ENCODE measurements around the gene PRKCE. TPM values are rescaled to one million over a fixed set of nuclear protein-coding genes. Genes with fewer than 3 reads are reported as not detected.

PRKCE gene
- total RNA-seq, 1 experiment from 2014 or later = 12.1 TPM

- no peak overlapping the region for H3K27ac Mint-ChIP-seq (ENCODE audit: low read depth, unreplicated experiment)
- ChIA-PET CTCF (no interaction called here), POLR2A (interaction anchor here (0.7 kb wide), 1 partner anchor 667 kb away, joined by 3 read pairs; no protein-coding TSS in a partner anchor)
- BruUV-seq (replicated peaks) = no TSS peak
- TF ChIP-seq CTCF (IDR thresholded peaks at IDR 0.05; ENCODE audit: unreplicated experiment) = no peak
- no peaks in the 10 kb centered on the region for H3K27me3 Mint-ChIP-seq (ENCODE audit: insufficient read depth, unreplicated experiment)
- H3K36me3 Mint-ChIP-seq (ENCODE audit: insufficient read depth, unreplicated experiment) = no peaks in the 10 kb centered on the region
- intact Hi-C loops (cut with micrococcal nuclease) = no loop called here
- no peaks in the 10 kb centered on the region for H3K4me1 Mint-ChIP-seq (ENCODE audit: insufficient read depth, unreplicated experiment)
- H3K9me3 Mint-ChIP-seq (ENCODE audit: unreplicated experiment) = no peaks in the 10 kb centered on the region
- no peak overlapping the region for H3K4me3 Mint-ChIP-seq (ENCODE audit: unreplicated experiment)
- no peak for DNase-seq (ENCODE audit: unreplicated experiment)
Measured at GRCh38 chr2:45707661-45708060, 56.2 kb downstream of the PRKCE start.

GRCh38 chr2:45708501-45708900 is 57.0 kb downstream of the PRKCE start:
- DNase-seq (ENCODE audit: unreplicated experiment) = no peak
- ChIA-PET POLR2A (no interaction called here), CTCF (no interaction called here)
- H3K9me3 Mint-ChIP-seq (ENCODE audit: unreplicated experiment) = no peaks in the 10 kb centered on the region
- no TSS peak for BruUV-seq (replicated peaks)
- no peak overlapping the region for H3K4me3 Mint-ChIP-seq (ENCODE audit: unreplicated experiment)
- H3K4me1 Mint-ChIP-seq (ENCODE audit: insufficient read depth, unreplicated experiment) = no peaks in the 10 kb centered on the region
- TF ChIP-seq CTCF (IDR thresholded peaks at IDR 0.05; ENCODE audit: unreplicated experiment) = no peak
- H3K27ac Mint-ChIP-seq (ENCODE audit: low read depth, unreplicated experiment) = no peak overlapping the region
- intact Hi-C loops (cut with micrococcal nuclease) = no loop called here
- H3K36me3 Mint-ChIP-seq (ENCODE audit: insufficient read depth, unreplicated experiment) = no peaks in the 10 kb centered on the region
- H3K27me3 Mint-ChIP-seq (ENCODE audit: insufficient read depth, unreplicated experiment) = no peaks in the 10 kb centered on the region

- TF ChIP-seq CTCF (IDR thresholded peaks at IDR 0.05; ENCODE audit: unreplicated experiment) = no peak
- ChIA-PET POLR2A (no interaction called here), CTCF (no interaction called here)
- no TSS peak for BruUV-seq (replicated peaks)
- intact Hi-C loops (cut with micrococcal nuclease) = no loop called here
- Mint-ChIP-seq H3K27ac (ENCODE audit: low read depth, unreplicated experiment) (no peak overlapping the region), H3K4me1 (ENCODE audit: insufficient read depth, unreplicated experiment) (no peaks in the 10 kb centered on the region), H3K4me3 (ENCODE audit: unreplicated experiment) (no peak overlapping the region), H3K36me3 (ENCODE audit: insufficient read depth, unreplicated experiment) (no peaks in the 10 kb centered on the region), H3K9me3 (ENCODE audit: unreplicated experiment) (no peaks in the 10 kb centered on the region), H3K27me3 (ENCODE audit: insufficient read depth, unreplicated experiment) (no peaks in the 10 kb centered on the region)
- no peak for DNase-seq (ENCODE audit: unreplicated experiment)
Measured at GRCh38 chr2:45709137-45709536, 57.7 kb downstream of the PRKCE start.

- no peak overlapping the region for H3K4me3 Mint-ChIP-seq (ENCODE audit: unreplicated experiment)
- no peak for TF ChIP-seq CTCF (IDR thresholded peaks at IDR 0.05; ENCODE audit: unreplicated experiment)
- intact Hi-C loops (cut with micrococcal nuclease) = no loop called here
- H3K36me3 Mint-ChIP-seq (ENCODE audit: insufficient read depth, unreplicated experiment) = no peaks in the 10 kb centered on the region
- ChIA-PET CTCF (interaction anchor here (0.5 to 1.3 kb wide), 3 partner anchors 9 to 69 kb away, joined by 3 to 4 read pairs (median 3); no protein-coding TSS in a partner anchor), POLR2A (no interaction called here)
- H3K4me1 Mint-ChIP-seq (ENCODE audit: insufficient read depth, unreplicated experiment) = no peaks in the 10 kb centered on the region
- BruUV-seq (replicated peaks) = no TSS peak
- DNase-seq (ENCODE audit: unreplicated experiment) = no peak
- H3K27me3 Mint-ChIP-seq (ENCODE audit: insufficient read depth, unreplicated experiment) = no peaks in the 10 kb centered on the region
- no peaks in the 10 kb centered on the region for H3K9me3 Mint-ChIP-seq (ENCODE audit: unreplicated experiment)
- H3K27ac Mint-ChIP-seq (ENCODE audit: low read depth, unreplicated experiment) = no peak overlapping the region
Measured at GRCh38 chr2:45710468-45710867, 59.0 kb downstream of the PRKCE start.

Data from MCF 10A (cell line).